Colonic mucosa (tissue), 4 donors: Measurements from ENCODE around the gene MED17. TPM values are rescaled to one million over a fixed set of nuclear protein-coding genes. Genes with fewer than 3 reads are reported as not detected.
A peak's percentile ranks its signal among the peaks of the same experiment; 100 is the strongest.
"Not testable (repeated sequence)": the region's sequence is repeated elsewhere in the genome, so short reads cannot be mapped to it uniquely, and the experiment has no call there.

Source experiments
- DNase-seq: peaks from one replicate; pipeline ENCODE4 v3.0.0-alpha.2; 2020
- H3K27ac ChIP-seq: fragments of 200-600 bp; one replicate; pipeline ENCODE4 v1.8.0; 2021
- H3K27me3 ChIP-seq: fragments of 200-600 bp; one replicate; pipeline ENCODE4 v1.8.0; 2021
- H3K36me3 ChIP-seq: fragments of 200-600 bp; one replicate; pipeline ENCODE4 v1.8.0; 2021
- H3K4me1 ChIP-seq: fragments of 200-600 bp; one replicate; pipeline ENCODE4 v1.8.0; 2021; ENCODE audit warnings: mild to moderate bottlenecking
- H3K4me3 ChIP-seq: fragments of 200-600 bp; one replicate; pipeline ENCODE4 v1.8.0; 2021
- H3K9ac ChIP-seq, 2 donors: one replicate each; pipeline ENCODE4 v1.7.0; 2013; ENCODE audit warnings: control low read depth in 2 of 2, low read depth in 2 of 2, low read length in 2 of 2
- H3K9me3 ChIP-seq: fragments of 200-600 bp; one replicate; pipeline ENCODE4 v1.8.0; 2021
- intact Hi-C: fragments of 100-400 bp; cut with DNase I; formaldehyde crosslinking; loops from one replicate; pipeline ENCODE4 v1.14.1; 2022
- total RNA-seq, 2 donors: library from RNA; stranded (reverse); fragmentation: NEBNext Ultra II Directional in 1 of 2; extraction: Animal tissue kit (Norgen Biotek cat#: 25700) in 1 of 2; gene quantifications; one replicate each; pipeline ENCODE4 v1.2.1, GENCODE V29; 2021
- TF ChIP-seq, protein P1 (sequence below): fragments of 200-600 bp; IDR thresholded peaks from one replicate; pipeline ENCODE4 v1.8.0; 2022; ENCODE audit warnings: antibody characterized with exemption, mild to moderate bottlenecking
- donor health status: healthy.
- donor health status: DM: no; HTN: no; CAD: no.
- donor health status: DM: no; HTN: no; CAD: no.

Gene MED17
- total RNA-seq, 2 donors from 2014 or later, result 23.9 to 30.9 TPM

- Histone ChIP-seq H3K4me3 (no peak overlapping the region), H3K4me1 (peaks cover 7% of the 10 kb centered on the region), H3K9ac (no peak overlapping the region), H3K36me3 (no peaks in the 10 kb centered on the region), H3K9me3 (no peaks in the 10 kb centered on the region), H3K27me3 (no peaks in the 10 kb centered on the region), H3K27ac (no peak overlapping the region)
- intact Hi-C loops, result no loop called here
- TF ChIP-seq, protein P1, sequence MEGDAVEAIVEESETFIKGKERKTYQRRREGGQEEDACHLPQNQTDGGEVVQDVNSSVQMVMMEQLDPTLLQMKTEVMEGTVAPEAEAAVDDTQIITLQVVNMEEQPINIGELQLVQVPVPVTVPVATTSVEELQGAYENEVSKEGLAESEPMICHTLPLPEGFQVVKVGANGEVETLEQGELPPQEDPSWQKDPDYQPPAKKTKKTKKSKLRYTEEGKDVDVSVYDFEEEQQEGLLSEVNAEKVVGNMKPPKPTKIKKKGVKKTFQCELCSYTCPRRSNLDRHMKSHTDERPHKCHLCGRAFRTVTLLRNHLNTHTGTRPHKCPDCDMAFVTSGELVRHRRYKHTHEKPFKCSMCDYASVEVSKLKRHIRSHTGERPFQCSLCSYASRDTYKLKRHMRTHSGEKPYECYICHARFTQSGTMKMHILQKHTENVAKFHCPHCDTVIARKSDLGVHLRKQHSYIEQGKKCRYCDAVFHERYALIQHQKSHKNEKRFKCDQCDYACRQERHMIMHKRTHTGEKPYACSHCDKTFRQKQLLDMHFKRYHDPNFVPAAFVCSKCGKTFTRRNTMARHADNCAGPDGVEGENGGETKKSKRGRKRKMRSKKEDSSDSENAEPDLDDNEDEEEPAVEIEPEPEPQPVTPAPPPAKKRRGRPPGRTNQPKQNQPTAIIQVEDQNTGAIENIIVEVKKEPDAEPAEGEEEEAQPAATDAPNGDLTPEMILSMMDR, result no peak
- peak; percentile 26 for DNase-seq
Measured at GRCh38 chr11:93743291-93743690, 40.8 kb upstream of the MED17 start.

DNA sequence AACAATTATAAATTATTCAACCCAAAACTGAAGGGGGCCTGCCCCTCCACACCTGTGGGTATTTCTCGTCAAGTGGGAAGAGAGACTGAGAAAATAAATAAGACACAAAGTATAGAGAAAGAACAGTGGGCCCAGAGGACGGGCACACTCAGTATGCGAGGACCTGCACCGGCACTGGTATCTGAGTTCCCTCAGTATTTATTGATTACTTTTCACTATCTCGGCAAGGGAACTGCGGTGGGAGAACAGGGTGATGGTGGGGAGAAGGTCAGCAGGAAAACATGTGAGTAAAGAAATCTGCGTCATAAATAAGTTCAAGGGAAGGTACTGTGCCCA lies 39.4 kb upstream of the MED17 start:
- Histone ChIP-seq H3K27me3 (no peaks in the 10 kb centered on the region), H3K27ac (no peak overlapping the region), H3K9ac (peak overlapping the region in 1 of 2 donors; percentile 19), H3K4me3 (no peak overlapping the region), H3K36me3 (no peaks in the 10 kb centered on the region), H3K9me3 (no peaks in the 10 kb centered on the region), H3K4me1 (no peaks in the 10 kb centered on the region)
- intact Hi-C loops, result loop anchor here (5.0 kb wide), 1 partner anchor 38 kb away; the partner anchor contains the start of gene MED17
- no peak for DNase-seq
- TF ChIP-seq, protein P1, result no peak

DNA sequence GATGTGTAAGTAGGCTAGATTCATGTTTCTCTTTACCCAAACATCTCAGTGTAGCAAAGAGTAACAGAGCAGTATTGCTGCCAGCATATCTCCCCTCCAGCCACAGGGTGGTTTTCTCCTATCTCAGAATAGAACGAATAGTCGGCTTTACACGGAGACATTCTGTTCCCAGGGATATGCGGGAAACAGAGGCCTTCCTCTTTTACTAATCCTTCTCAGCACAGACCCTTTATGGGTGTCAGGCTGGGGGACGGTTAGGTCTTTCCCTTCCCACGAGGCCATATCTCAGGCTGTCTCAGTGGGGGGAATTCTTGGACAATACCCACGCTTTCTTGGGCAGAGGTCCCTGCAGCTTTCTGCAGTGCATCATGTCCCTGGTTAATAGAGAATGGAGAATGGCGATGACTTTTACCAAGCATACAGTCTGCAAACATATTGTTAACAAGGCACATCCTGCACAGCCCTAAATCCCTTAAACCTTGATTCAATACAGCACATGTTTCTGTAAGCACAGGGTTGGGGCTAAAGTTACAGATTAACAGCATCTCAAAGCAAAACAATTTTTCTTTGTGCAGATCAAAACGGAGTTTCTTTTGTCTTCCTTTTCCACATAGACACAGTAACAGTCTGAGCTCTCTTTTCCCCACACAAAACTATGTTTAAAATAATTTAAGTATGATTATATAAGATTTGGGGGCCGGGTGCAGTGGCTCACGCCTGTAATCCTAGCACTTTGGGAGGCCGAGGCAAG lies 38.9 kb upstream of the MED17 start:
- intact Hi-C loops, result loop anchor here (5.0 kb wide), 1 partner anchor 37 kb away; the partner anchor contains the start of gene MED17
- not testable (repeated sequence) for H3K4me3 ChIP-seq, H3K36me3 ChIP-seq, H3K27me3 ChIP-seq, H3K9me3 ChIP-seq, H3K4me1 ChIP-seq, DNase-seq
- H3K27ac ChIP-seq, result peak overlapping the region; percentile 18
- peak overlapping the region in 1 of 2 donors; percentile 5 for H3K9ac ChIP-seq

- TF ChIP-seq, protein P1, result no peak
- Histone ChIP-seq H3K9me3 (no peaks in the 10 kb centered on the region), H3K4me3 (no peak overlapping the region), H3K27me3 (no peaks in the 10 kb centered on the region), H3K27ac (no peak overlapping the region), H3K9ac (no peak overlapping the region), H3K36me3 (no peaks in the 10 kb centered on the region), H3K4me1 (no peaks in the 10 kb centered on the region)
- intact Hi-C loops, result loop anchor here (5.0 kb wide), 1 partner anchor 36 kb away; the partner anchor contains the start of gene MED17
- DNase-seq, result no peak
Measured at GRCh38 chr11:93746101-93746500, 38.0 kb upstream of the MED17 start.

- DNase-seq, result no peak
- intact Hi-C loops, result loop anchor here (5.0 kb wide), 1 partner anchor 35 kb away; the partner anchor contains the start of gene MED17
- H3K9ac ChIP-seq, result no peak overlapping the region
Measured at GRCh38 chr11:93747122-93747521, 37.0 kb upstream of the MED17 start.

GRCh38 chr11:93751001-93751400 lies 33.1 kb upstream of the MED17 start:
- Histone ChIP-seq H3K27me3 (no peaks in the 10 kb centered on the region), H3K4me3 (no peak overlapping the region), H3K27ac (no peak overlapping the region), H3K4me1 (no peaks in the 10 kb centered on the region), H3K9ac (no peak overlapping the region), H3K9me3 (no peaks in the 10 kb centered on the region), H3K36me3 (no peaks in the 10 kb centered on the region)
- TF ChIP-seq, protein P1, result no peak
- intact Hi-C loops, result no loop called here
- no peak for DNase-seq

More at GRCh38 chr11:93747122-93747521, 37.0 kb upstream of the MED17 start:
- no peaks in the 10 kb centered on the region for H3K4me1 ChIP-seq
- no peak overlapping the region for H3K27ac ChIP-seq
- H3K36me3 ChIP-seq, result no peaks in the 10 kb centered on the region
- H3K4me3 ChIP-seq, result no peak overlapping the region
- H3K9me3 ChIP-seq, result no peaks in the 10 kb centered on the region
- TF ChIP-seq, protein P1, result no peak
- H3K27me3 ChIP-seq, result no peaks in the 10 kb centered on the region
